ENCODE data around the gene ZDHHC9.

ZDHHC9 gene

DNA sequence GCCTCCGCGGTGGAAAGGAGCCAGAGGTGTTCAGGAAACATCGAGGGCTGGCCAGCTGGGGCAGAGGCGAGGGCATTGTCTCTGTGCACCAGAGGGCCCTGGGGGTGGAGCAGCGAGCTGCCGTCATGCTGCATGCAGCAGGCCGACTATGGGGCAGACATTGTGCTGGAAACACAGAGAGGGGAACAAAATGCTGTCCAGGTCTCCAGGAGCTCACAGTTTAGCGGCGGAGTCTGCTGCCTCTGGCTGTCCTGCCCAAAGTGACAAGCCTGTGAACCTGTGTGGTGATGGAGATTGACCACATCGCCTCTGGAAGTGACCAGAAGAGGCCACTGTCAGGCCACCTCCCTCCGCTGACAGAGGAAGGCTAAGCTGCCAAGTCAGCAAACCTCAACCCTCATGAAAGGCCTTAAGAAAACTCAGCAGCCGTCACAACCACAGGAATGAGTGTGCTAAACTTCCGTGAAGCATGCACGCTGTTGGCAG, 84.1 kb downstream of the ZDHHC9 start:
- no peak for TF ChIP-seq CTCF (IDR thresholded peaks at IDR 0.05; ENCODE audit: low read depth, low read length, missing control alignments)
- peak; percentile 57 for DNase-seq
- Histone ChIP-seq H3K36me3 (replicated peaks) (no peaks in the 10 kb centered on the region), H3K4me3 (ENCODE audit: low read depth, low read length) (no peak overlapping the region), H3K27me3 (replicated peaks) (no peaks in the 10 kb centered on the region), H3K27ac (no peak overlapping the region)
- in situ Hi-C loops (cut with HindIII; ENCODE audit: low pct_ligation_motif_present, low sequenced_read_pairs), result no loop called here

- in situ Hi-C loops (cut with HindIII; ENCODE audit: low pct_ligation_motif_present, low sequenced_read_pairs), result no loop called here
- no peak for TF ChIP-seq CTCF (IDR thresholded peaks at IDR 0.05; ENCODE audit: low read depth, low read length, missing control alignments)
- H3K27me3 ChIP-seq (replicated peaks), result no peaks in the 10 kb centered on the region
- DNase-seq, result no peak
- H3K36me3 ChIP-seq (replicated peaks), result no peaks in the 10 kb centered on the region
- H3K4me3 ChIP-seq (ENCODE audit: low read depth, low read length), result no peak overlapping the region
- no peak overlapping the region for H3K27ac ChIP-seq
Measured at GRCh38 chrX:129755779-129756650, 87.7 kb downstream of the ZDHHC9 start.

DNA sequence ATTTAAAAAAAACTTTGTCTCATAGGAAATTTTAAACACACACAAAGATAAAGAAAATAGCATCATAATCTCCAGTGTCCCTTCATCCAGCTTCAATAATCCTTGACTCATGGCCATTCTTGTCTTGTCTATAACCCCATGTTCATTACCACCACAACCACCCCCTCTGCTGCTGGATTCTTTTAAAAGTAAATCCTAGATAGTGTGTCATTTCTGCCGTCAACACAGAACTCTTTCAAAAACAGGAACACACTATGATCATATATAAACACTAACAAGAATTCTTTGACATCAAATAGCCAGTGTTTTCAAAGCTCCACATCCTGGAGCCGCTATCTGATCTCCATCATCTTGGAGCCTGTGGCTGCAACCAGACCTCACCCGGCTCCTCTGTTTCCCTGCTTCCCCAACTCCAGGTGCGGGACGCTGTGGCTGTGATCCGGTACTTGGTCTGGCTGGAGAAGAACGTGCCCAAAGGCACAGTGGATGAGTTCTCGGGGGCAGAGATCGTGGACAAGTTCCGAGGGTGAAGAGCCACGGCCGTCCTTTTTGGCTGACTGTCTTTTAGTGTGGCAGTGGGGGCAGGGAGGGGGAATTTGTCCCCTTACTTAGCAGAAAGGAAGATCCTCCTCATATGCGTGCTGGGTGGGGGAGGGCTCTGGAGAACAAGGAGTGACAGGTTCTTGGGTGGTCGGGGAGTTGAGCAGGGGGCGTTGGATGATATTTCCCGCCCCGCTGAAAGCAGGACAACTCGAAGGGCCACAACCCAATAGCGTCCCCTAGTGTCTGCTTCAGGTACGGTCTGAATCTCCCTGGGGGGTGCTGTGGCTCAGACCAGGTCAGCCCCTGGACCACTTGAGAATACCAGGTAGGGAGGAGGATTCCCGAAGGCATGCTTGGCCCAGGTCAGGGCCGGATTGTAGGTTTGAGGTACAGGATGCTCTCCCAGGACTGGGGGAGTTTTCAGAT, 89.3 kb downstream of the ZDHHC9 start:
- in situ Hi-C loops (cut with HindIII; ENCODE audit: low pct_ligation_motif_present, low sequenced_read_pairs), result no loop called here
- no peaks in the 10 kb centered on the region for H3K36me3 ChIP-seq (replicated peaks)
- H3K27me3 ChIP-seq (replicated peaks), result no peaks in the 10 kb centered on the region
- H3K27ac ChIP-seq, result no peak overlapping the region
- no peak overlapping the region for H3K4me3 ChIP-seq (ENCODE audit: low read depth, low read length)
- TF ChIP-seq CTCF (IDR thresholded peaks at IDR 0.05; ENCODE audit: low read depth, low read length, missing control alignments), result peak; percentile 58
- no peak for DNase-seq

All from brain microvascular endothelial cell (primary cell).